Midbrain (tissue), 1 donor: ENCODE results near the gene ZNF888.
"Not testable (repeated sequence)": the region's sequence is repeated elsewhere in the genome, so short reads cannot be mapped to it uniquely, and the experiment has no call there.

Source experiments
- DNase-seq: peaks from one replicate; lab custom pipeline; 2025; lab: John Stamatoyannopoulos, UW

The ZNF888 gene

DNA sequence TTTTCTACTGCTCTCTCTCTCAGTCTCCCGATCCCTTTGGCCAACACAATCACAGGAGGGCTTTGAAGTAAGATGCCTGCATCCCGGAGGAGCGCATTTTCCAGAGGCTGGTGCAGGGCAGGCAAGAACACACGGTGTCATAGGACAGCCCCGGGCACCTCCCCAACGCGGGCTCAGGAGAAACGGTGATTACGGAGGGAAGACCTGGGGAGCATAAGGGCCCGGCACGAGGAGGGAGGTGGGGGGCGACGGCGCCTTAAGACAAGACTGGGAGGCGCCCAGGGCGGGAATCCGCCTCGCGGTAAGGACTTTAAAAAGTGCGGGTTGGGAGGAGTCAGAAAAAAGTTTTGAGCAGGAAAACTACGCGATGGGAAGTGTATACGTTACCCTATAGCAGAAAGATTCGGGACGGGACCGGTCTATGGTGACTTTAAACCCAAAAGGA lies 18.7 kb upstream of the ZNF888 start:
- DNase-seq: no peak

DNA sequence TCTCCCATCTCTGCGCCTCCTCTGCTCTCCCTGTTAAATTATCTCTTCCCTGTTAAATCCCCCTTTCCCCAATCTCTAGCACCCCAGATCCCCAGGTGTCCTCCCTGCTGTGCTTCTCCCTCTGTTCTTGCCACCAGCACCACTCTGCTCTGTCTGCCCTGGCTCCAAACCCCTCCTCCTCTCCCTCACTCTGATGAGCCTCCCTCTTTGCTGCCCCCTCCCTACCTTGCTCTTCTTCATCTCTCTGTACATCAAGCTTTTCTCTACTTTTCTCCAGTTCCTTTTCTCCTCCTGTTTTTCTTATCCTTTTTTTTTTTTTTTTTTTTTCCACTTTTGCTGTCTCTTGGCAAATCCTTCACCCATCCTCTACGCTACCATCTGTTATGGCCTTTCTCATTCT lies 18.3 kb upstream of the ZNF888 start:
- not testable (repeated sequence) for DNase-seq

DNA sequence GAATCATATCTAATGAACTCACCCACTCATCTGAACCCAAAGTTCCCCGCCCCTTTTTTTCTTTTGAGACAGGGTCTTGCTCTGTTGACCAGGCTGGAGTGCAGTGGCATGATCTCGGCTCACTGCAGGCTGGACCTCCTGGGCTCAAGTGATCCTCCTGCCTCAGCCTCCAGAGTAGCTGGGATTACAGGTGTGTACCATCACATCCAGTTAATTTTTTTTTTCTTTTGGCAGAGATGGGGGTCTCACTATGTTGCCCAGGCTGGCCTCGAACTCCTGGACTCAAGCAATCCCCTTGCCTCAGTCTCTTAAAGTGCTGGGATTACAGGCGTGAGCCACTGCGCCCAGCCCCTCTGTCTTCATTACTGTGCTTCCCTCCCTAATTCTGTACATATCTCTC lies 17.7 kb upstream of the ZNF888 start:
- DNase-seq: not testable (repeated sequence)

DNA sequence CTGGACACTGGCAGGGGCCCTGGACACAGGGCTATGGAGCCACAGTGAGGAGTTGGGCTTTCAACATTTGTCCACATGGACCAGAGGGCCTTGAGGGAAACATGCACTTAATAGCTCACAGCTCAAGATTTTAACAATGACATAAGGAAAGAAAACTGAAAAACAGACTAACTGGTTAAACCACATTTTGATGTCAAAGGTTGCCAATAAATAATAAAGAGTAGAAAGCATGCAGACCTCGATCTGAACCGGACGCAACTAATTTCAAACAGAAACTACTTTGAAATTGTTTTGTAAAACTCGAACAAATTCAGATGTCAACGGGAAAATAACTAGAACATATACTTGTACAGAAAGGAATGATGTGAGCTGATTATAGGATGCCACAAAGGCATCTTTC lies 15.5 kb upstream of the ZNF888 start:
- no peak for DNase-seq

GRCh38 chr19:52936954-52937325 lies 13.7 kb upstream of the ZNF888 start:
- no peak for DNase-seq

GRCh38 chr19:52936151-52936953 lies 13.1 kb upstream of the ZNF888 start:
- no peak for DNase-seq

DNA sequence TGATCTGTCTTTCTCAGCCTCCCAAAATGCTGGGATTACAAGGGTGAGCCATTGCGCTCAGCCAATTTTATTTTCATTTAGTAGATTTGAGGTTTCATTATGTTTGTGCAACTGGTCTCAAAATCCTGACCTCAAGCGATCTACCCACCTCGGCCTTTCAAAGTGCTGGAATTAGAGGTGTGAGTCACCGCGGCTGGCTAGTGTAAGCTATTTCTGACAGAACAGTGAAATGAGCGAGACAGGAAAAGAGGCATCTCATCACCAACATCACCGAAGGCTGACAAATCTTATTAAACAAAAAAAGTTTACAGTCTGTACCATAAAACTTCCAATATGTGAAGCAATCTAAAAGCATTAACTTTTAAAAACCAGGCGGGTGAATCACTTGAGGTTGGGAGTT lies 12.2 kb upstream of the ZNF888 start:
- DNase-seq: no peak

GRCh38 chr19:52924641-52925040 lies 1.4 kb upstream of the ZNF888 start:
- not testable (repeated sequence) for DNase-seq

DNA sequence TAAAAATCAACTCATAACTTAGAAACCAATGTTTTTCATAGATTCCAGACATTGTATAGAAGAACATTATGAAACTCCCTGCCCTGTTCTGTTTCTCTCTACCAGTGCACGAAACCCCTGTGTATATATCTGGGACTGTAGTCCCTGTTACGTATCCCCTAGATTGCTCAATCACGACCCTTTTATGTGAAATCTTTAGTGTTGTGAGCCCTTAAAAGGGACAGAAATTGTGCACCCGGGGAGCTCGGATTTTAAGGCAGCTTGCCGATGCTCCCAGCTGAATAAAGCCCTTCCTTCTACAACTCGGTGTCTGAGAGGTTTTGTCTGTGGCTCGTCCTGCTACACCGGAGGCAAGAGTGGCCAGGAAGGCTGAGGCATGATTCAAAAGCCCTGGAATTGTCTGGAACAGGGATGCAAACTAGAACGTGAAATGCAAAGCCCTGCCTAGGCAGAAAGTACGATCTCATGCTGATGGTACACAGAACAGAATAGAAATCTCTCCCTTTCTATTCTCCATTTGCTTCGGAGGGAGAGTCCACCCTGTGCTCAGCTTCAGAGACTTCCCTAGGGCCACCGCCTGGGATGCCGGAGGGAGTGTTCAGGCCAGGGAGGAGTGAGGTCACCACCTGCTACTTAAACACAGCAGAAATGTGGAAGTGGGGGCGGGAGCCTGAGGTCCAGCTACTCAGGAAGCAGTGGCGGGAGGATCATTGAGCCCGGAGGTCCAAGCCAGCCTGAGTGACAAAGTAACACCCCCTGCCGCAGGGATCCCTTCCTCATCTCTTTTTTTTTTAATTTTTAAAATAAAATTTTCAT lies 758 bp upstream of the ZNF888 start:
- DNase-seq: peak; percentile 25

GRCh38 chr19:52917531-52917930 lies 5.7 kb downstream of the ZNF888 start:
- DNase-seq: no peak

DNA sequence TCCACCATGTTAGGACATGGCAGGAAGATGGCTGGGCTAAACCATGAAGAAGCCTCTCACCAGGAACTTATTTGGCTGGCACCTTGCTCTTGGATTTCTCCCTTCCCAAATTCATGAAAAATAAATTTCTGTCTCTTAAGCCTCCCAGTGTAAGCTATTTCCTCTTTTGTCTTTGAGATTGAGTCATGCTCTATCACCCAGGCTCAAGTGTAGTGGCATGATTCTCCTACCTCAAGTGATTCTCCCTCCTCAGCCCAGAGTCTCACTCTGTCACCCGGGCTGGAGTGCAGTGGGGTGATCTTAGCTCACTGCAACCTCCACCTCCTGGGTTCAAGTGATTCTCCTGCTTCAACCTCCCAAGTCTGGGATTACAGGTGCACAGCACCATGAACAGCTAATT lies 12.6 kb downstream of the ZNF888 start:
- DNase-seq: no peak

GRCh38 chr19:52904052-52904780 lies 19.0 kb downstream of the ZNF888 start:
- DNase-seq: not testable (repeated sequence)

GRCh38 chr19:52901842-52902241 lies 21.4 kb downstream of the ZNF888 start:
- DNase-seq: no peak

DNA sequence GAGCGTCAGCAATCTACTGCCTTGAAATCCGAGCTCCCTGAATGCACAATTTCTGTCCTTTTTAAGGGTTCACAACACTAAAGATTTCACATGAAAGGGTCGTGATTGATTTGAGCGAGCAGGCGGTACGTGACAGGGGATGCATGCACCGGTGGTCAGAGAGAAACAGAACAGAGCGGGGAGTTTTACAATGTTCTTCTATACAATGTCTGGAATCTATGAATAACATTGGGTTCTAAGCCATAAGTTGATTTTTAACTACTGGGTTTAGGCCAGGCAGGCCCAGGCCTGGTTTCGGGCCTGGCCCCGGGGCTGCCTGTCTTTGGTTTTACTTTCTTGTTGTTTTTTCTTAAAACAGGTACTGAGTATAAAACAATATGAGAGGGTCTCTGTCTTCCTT lies 24.6 kb downstream of the ZNF888 start:
- DNase-seq: not testable (repeated sequence)

GRCh38 chr19:52898101-52898500 lies 25.1 kb downstream of the ZNF888 start:
- no peak for DNase-seq

DNA sequence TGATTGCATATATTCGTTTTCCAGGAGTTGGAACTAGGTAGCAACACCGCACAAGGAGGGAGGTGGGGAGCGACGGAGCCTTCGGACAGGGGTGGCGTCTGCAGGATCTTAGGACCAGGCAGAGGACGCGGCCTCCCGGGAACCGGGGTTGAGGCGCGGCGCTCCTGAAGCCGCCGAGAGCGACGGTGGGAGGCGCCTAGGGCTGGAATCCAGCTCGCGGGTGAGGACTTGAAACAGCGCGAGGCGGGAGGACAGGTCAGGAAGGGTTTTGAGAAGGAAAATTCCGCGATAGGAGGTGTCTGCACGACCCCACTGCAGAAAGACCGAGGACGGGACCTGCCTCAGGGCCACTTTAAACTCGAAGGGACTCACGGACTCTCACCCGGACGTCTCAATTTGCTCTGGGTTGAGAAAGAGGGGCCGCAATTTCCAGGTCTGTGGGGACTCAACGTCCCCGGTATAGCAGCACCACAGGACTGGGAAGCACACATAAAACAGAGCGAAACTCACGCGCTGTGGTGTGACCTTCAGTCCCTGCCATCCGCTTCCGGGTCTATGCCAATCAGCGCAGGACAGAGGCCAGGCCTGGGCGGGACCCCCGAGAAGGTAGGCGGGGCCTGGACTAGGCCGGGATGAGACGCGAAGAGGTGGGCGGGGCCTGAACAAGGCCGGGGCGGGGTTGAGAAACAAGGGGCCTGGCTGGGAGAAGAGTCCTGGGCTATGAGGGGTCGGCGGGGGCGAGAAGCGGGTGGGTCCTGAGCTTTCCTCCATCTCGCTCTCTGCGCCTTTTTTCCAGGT lies 25.9 kb downstream of the ZNF888 start, which contains the start of gene ZNF320:
TSS of gene ZNF320 (minus strand) at position 498 of the 798 bp plus-strand sequence. CDS start 7,380 bp downstream, outside the sequence.
- peak; percentile 95 for DNase-seq

DNA sequence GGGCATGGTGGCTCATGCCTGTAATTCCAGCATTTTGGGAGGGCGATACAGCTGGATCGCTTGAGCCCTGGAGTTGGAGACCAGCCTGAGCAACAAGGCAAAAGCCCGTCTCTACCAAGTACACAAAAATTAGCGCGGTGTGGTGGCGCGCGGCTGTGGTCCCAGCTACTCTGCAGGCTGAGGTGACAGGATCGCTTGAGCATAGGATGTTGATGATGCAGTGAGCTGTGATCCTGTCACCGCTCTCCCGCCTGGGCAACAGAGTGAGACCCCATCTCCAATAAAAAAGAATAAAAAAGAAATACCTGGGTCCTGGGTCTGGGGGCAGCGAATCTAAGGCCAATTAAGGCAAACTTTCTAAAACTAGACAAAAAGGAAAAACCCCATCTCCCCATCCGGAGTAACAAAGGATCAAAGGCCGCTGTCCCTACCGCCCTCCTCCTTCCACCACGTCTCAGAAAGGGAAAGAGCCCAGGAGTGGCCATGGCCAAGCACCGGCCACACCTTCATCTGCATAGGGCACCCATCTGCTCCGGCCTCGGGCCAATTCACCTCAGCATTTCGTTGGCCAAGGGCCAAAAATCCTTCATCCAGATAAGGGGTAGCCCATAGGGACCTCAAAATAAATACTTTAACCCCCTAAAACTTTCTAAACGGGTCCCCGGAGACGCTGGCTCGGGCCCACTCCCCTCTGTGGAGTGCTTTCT lies 26.6 kb downstream of the ZNF888 start:
- no peak for DNase-seq

- DNase-seq: no peak
Measured at GRCh38 chr19:52891336-52891735, 31.9 kb downstream of the ZNF888 start.

GRCh38 chr19:52889931-52890330 lies 33.3 kb downstream of the ZNF888 start:
- no peak for DNase-seq

GRCh38 chr19:52889076-52889475 lies 34.2 kb downstream of the ZNF888 start:
- no peak for DNase-seq

GRCh38 chr19:52880895-52881389 lies 42.3 kb downstream of the ZNF888 start:
- no peak for DNase-seq
